HG03432 (cell line): Measurements from ENCODE around the gene FAM174B.
A peak's percentile ranks its signal among the peaks of the same experiment; 100 is the strongest.

Source experiments
- ATAC-seq: cut with Tn5 transposase; IDR thresholded peaks from one replicate; pipeline ENCODE4 v1.9.1; 2021; ENCODE audit warnings: mild to moderate bottlenecking, moderate library complexity; ENCODE audit not compliant: unreplicated experiment

Gene FAM174B

DNA sequence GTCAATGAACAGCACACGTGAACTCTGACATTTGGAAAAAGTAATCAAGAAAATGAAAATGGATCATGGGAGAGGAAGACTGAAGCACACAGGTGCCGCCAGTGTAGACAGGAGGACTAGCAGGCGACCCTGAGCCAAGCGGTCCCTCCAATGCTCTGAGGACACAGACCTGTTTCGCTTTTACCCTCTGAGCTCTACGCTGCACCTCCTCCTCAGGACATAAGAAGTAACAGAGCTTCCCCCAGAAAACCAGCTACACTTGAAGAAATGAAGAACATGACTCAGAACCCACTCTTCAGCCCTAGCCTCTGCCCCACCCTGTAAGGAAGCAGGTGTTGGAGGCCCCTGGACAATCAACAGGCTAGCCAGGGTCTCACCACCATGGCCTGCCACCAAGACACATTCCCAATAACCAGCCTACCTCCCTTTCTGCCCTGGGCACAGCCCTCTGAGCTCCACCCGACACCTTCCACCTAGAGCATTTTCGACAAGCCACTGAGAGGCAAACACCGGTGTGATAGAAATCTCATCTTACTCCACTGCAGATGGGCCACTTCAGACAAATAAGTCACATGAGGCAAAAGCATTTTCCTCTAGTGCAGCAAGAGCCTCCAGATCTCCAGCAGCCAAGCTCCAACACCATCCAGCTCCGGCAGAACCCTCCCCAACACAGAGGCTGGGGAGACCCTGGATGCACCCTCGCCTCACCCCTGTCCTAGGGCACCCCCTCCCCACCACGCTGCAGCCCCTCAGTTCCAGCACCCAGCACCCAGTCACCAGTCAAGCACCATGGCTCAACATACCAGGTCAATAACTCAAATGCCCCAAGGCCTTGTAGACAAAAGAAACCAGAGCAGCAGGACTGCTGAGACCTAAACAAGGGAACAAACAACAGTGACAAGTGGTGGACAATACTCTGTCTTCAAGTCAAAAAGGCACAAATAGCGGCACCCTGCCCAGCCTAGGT, 11.4 kb downstream of the FAM174B start:
- peak; percentile 62 for ATAC-seq

DNA sequence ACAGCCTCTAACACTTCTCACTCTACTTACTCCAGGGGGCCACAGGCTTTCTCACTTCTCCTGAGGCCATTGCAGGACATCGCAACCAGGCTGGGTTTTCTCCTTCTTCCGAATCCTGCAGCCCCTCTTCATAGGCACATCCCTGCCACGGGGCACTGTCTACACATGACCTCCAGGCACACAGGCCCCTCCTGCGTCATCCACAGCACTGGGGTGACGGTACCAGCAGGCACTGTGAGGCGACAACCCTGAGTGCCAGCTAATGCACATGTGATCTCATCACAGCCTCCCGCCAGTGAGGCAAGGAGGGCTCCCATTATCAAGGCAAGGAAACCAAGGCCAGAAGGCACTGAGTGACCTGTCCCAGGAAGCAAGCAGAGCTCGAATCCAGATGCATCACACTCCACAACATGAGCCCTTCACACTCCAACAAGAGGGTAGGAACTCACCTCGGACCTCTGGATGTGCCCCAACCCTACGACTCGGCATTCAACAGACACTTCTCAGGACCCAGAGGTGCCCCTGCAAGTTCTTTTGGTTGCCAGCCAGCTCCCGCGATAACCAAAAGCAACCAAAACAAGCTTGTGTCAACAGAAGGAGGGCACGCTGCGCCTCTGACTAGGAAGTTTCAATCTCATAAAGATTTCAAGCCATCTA, 16.7 kb downstream of the FAM174B start:
- peak; percentile 13 for ATAC-seq

DNA sequence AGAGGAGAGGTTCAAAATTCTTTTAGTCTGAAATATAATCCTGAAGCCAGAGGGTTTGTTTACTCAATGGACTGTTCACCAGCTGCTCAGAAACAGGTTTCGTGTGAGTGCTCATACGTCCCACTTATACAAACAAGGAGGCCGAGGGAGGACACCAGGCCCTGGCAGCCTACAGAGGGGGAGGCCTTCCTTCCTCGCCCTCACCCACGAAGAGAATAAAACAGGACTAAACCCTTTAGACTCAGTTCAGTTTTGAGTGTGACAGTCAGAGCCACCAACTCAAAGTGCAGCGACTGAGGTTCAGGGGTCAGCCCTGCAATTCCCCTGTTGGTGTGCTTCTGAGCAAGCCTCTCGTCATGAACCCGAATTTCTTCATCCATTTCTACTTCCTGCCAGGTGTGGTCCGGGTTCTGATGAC, 17.3 kb downstream of the FAM174B start:
- peak; percentile 35 for ATAC-seq

DNA sequence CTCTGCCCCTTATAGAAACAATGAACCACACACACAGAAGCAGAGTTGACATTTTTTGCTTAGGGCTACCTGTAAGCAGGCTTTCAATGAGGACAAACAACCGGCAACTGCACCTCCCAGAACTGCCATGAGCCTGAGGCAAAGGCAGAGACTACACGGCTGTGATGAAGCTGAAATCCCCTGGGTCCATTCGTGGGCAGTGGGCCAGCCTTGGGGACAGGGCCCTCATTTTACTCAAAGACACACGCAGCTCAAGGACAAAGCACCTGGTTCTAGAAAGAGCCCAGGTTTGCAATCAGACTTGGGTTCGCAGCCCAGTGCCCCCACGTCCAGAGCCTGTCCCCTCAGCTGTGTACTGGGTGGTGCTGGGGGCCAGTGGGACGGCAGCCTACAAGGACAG, 17.9 kb downstream of the FAM174B start:
- no peak for ATAC-seq

DNA sequence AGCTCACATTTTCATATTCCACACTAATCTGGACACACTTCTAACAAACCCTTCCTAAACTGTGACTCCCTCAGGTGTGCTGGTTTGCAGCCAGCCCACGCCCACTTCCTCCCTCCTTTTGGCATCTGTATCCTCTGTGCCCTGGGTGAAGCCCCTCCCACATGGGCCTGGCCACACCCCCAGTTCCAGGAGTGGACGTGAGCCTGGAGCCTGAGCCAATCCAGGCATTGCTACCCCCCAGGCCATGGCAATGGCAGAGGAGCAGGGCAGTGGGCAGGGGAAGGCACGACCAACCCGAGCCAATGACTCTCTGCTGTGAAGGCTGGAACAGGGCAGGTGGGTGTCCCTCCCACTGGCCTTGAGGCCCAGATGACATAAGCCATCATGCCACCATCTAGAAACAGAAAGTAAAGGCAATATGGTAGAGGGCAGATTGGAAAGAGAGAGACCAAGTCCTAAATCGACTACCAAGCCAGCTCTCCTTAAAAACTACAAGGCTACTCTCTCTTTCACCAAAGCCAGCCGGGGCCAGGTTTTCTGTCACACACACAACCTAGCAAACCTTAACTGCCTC, 18.6 kb downstream of the FAM174B start:
- ATAC-seq: peak; percentile 52

DNA sequence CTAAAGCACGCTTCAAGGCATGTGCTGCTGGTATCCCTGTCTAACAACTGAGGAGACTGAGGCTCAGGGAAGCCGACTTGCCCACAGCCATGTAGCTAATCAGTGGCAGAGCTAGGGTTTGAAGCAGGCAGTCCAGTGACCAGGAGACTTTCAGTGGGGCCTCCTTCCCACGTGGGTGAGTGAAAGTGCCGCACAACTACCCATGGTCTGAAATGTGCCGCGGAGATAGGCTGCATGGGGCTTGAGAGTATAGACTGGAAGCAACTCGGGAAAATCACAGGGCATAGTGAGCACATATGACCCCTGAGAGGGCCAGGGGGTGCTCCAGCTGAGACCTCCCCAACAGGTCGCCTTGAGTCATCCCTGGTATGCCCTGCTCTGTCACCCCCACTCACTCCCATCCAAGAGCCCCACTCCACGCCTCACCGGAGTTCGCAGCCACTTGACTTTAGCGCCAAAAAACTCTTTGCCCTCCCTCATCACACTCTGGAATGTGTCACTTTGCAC, 19.1 kb downstream of the FAM174B start:
- ATAC-seq: no peak

DNA sequence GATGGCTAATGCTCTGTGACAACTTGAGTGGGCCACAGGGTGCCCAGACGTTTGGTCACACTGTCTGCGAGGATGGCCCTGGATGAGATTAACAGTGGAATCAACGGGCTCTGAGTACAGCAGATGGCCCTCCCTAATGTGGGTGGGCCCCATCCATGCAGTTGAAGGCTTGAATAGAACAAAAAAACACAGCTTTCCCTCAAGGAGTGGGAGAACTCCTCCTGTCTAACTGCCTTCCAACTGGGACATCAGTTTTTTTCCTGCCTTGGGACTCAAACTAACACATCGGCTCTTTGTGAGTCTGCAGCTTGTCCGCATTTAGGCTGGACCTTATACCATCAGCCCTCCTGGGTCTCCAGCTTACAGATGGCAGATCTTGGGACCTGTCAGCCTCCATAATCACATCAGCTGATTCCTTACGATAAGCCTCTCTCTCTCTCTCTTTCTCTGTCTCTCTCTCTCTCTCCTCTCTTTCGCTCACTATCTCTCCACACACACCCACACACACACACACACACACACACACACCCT, 20.8 kb downstream of the FAM174B start:
- no peak for ATAC-seq

DNA sequence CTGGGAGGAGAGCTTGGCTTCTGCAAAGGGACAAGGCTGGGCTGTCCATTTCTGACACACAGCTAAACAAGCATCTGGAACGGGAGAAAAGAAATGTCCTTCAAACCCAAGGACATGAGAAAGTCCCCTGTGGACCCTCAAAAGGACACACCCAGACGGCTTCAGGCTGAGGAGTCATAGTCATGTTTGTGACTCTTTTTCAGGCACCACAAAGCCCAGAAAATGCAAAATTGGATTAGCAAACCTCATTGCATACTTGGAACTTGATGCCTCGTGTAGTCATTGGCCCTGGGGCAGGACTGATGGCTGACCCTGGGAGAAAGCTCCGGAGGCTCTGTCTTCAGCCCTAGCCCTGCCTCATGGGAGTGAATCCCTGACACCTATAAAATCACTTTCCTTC, 21.5 kb downstream of the FAM174B start:
- no peak for ATAC-seq

DNA sequence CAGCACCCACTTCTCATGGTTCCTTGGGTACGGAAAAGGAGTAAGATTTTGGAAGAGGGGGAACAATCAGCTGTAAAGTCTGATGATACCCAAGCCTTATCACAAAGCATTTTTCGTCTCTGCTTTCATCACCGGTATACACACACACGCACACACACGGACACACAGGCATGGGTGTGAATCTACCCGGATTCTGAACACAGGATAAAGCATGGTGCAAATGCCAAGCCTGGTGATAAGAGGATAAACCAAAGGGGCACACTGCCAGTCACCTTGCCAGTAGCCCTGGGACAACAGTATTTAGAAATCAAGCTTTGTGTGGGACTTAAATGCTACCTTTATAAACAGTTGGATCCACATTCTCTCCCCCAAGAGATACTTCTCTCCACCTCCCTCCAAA, 22.2 kb downstream of the FAM174B start:
- no peak for ATAC-seq

DNA sequence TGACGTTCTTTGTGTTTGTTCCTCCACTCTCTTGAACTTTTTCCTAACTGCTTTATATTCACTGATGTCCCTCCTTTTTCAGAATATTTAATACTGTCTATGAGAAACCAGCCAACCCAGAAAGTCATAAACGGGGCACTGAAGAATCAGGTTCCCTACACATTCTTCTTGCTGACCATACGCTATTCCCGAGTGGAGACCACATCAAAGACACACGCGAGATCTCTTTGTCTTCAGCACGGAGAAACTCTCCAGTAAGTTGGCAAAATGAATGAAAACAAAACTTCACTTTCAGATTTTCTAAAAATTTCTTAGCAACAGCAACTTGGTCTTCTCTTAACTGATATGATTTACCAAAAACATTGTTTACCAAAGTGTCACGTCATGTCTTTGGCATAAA, 22.6 kb downstream of the FAM174B start:
- no peak for ATAC-seq

DNA sequence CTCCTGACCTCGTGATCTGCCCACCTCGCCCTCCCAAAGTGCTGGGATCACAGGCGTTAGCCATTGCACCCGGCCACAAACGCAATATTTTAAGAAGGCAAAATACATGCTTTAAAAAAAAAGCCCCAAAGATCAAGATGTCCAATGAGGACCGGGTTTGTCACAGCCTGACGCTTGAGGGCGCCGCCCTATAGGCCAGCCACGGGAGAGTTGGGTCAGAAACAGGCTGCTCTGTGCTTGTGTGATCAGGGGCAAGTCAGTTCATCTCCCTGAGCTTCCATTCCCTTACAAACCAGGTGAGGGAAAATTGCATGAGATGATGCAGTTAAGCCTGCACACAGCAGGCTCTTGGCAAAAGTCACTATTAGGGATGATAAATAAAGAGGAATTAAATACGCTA, 23.9 kb downstream of the FAM174B start:
- no peak for ATAC-seq

DNA sequence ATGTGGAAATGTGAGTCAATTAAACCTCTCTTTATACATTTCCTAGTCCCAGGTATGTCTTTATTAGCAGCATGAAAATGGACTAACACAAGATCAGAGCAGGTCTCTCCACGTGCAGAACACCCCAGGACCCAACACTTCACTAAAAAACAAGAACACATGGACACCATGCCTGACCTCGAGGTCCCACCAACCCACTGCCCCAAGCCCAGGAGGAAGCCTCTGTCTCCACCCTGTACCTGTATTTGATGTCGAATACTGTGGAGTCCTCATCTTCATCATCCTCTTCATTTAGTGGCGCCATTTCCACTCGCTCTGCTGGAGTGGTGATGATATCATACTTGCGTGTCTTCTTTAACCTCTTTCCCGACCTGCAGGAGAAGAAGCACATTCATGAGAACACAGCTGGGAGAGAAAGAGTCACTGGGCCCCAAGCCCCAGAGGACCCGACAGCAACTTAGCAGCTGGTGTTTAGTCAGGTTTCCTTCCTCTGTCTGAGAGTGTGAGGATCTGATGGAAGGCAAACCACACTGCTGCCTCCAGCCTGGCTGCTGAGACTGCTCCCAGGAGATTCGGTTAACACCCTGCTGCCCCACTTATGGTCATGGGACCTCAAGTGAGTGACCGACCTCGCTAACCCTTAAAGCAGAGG, 25.5 kb downstream of the FAM174B start:
- ATAC-seq: peak; percentile 37

DNA sequence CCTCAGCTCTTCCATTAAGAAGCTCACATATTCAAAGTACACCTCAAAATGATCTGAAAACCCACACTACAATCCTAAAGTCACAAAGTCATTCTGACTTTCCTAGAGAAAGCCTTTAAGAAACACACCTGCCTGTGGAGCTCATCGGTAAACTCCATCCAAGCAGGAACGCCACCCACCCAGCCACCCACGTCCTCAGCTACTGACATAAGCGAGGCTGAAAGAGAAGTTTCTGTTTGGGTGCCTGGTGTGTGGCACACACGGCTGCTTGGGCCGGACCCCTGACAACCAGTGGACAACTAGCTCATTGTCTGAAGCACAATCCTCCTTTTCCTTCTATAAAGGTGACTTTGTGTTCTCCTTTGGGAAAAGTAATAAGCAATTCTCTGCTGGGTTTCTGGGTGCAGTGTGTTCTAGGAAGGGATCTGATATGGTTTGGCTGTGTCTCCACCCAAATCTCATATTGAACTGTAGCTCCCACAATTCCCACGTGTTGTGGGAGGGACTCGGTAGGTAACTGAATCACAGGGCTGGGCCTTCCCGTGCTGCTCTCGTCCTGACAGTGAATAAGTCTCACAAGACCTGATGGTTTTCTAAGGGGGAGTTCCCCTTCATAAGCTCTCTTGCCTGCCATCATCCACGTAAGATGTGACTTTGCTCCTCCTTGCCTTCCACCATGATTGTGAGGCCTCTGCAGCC, 26.1 kb downstream of the FAM174B start:
- ATAC-seq: peak; percentile 25

DNA sequence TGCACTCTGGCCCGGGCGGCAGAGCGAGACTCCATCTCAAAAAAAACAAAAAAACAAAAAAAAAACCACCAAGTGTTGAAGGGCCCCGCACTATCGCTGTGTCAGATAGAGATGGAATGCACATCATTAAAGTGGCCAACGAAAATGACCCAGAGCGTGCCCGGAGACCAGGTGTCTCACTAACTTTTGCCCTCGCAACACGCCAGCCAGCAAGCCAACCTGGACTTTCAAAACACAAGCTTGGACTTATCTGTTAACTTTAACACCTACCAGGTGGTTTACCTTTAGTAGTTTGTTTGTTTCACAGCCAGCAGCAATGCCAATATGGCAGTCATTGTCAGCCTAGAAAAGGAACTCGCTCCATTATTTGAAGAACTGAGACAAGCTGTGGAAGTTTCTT, 28.6 kb downstream of the FAM174B start:
- no peak for ATAC-seq

DNA sequence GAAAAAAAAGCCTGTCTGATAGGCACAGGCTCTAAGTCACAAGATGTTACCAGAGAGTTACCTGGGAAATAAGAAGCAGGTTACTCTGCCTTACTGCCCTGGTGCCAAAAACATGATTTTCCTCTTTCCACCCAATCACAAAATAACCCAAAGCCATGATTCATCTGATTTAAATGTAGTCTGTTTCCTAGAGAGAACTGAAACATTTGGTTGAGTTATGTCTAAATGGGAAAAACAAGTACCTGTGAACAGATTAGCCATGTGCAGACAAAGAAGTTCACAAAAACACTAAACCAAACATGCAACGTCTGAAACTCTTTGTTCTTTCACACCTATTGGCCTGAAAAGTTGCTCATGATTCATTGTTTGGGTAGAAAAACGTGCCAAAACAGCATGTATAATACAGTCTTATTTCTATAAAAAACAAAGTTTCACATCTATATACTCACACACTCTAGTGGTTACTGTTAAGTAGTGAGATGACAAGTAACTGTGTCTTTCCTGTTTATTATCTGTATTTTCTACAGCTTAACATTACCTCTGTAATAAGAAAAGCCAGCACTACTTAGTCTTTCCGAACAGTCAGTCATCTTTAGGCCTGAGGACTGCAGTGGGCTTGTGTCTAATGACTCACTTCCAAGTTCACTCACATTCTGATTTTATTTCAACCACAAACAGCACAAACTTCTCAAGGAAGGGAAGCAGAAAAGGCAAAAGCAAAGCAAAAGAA, 30.2 kb downstream of the FAM174B start:
- ATAC-seq: peak; percentile 65

DNA sequence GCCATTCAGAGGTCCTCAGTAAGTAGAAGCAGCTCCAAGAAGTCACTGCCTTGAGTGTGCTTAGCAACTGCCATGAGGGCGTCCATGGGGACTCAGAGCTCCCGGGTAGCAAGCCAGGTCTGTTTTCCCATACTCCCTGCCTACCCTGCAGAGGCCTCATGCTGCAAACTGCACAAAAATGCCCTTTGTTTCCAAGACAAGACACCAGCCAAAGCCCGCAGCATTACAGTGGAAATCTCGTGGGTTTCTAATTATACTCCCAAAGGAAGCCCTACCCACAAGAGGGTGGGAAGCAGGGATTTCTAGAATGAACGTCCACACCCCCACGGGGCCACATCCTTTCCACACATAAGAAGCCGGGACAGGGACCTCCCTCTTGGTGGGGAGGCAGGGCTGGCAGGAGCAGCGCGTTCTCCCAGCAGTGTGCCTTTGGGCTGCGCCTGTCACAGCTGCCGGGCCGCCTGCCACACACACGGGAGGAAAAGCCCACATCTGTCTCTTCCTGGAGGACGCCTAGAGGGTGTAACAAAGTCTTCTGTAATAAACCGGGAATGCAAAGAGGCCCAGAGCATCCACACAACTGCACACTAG, 31.1 kb downstream of the FAM174B start:
- ATAC-seq: no peak

DNA sequence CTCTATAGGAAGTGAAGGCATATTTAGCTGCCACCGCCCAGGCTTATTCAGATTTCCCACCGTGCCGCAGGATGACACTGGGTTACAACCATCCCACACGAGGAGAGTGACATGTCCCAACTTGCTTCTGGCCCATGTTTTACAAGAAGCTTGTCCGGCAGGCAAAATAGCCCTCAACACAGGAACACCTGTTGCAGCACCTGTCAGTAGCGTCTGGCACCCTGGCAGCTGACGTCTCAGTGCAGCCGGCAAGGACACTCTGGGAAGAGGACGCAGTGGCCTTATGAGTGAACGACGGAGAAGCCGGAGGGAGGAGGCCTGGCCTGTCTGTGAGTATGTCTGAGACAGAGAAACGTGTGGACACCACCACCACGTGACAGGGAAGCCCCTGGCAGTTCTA, 32.1 kb downstream of the FAM174B start:
- no peak for ATAC-seq

DNA sequence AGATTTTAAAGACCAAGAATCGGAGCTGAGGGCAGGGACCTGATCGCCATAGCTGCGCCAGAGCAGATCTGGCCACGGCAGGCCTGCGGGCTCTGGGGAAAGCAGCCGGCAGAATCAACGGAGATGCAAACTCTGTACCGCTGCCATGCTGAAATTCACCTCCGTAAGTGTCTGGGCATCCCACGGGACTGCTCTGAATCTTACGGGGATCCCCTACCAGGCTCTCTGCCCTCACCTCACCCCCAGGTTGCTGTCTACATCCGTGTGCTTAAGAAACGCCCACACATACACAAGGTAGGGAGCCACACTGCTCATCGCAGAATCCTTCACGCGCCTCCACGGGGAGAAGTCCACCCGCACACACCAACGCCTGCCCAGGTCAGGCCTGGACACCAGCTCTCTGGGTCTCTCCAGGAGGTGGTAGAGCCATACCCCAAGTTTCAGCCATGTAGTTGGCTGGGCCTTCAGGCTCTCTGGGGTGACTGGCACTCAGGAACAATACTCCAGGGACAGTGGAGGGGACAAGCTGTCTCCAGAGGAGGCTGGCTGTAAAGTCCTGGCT, 33.5 kb downstream of the FAM174B start:
- no peak for ATAC-seq

DNA sequence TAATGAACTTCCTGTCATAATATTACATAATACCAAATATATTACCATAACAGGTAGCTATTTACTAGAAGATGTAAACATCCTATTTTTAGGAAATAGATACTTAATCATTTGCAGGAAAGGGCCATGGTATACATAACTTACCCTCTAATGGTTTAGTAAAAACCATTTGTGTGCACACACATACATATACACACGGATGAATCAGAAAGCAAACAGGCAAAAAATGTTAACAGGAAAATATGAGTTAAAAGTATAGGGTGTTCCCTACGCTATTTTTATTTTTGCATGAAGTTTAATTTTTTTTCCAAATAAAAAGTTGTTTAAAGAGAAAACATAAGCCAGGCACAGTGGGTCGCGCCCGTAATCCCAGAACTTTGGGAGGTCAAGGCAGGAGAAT, 34.6 kb downstream of the FAM174B start:
- ATAC-seq: no peak
